SK-N-SH treated with all-trans-retinoic acid at 6 μM for 48 hours (cell line): ENCODE data around the gene STMN3.

Experiments
- ATAC-seq: fragments of 200-7000 bp; cut with Tn5 transposase; 3 replicates; pipeline ENCODE4 v1.9.1; 2020; ENCODE audit warnings: mild to moderate bottlenecking, moderate library complexity
- ARNTL ChIP-seq: fragments of 450-650 bp; formaldehyde crosslinking; IDR thresholded peaks from 2 replicates; pipeline ENCODE4 v1.5.0; 2020; ENCODE audit warnings: low read depth, mild to moderate bottlenecking, moderate library complexity, borderline replicate concordance
- BACH2 ChIP-seq: fragments of 250-450 bp; sonication (Bioruptor Pico); IDR thresholded peaks from 2 replicates; pipeline ENCODE4 v1.9.0; 2021; ENCODE audit warnings: mild to moderate bottlenecking, borderline replicate concordance
- CSDC2 ChIP-seq: fragments of 250-450 bp; sonication (Bioruptor Pico); IDR thresholded peaks from 2 replicates; pipeline ENCODE4 v1.5.0; 2020; ENCODE audit warnings: mild to moderate bottlenecking, moderate library complexity
- CSRNP3 ChIP-seq: fragments of 250-450 bp; sonication (Bioruptor Pico); IDR thresholded peaks from 2 replicates; pipeline ENCODE4 v1.5.1; 2021; ENCODE audit warnings: mild to moderate bottlenecking, moderate library complexity
- GLIS3 ChIP-seq: fragments of 250-450 bp; sonication (Bioruptor Pico); IDR thresholded peaks from 2 replicates; pipeline ENCODE4 v1.5.0; 2020; ENCODE audit warnings: mild to moderate bottlenecking, moderate library complexity
- ISL1 ChIP-seq: fragments of 250-450 bp; sonication (Bioruptor Pico); IDR thresholded peaks from 2 replicates; pipeline ENCODE4 v2.1.2; 2022; ENCODE audit warnings: mild to moderate bottlenecking, moderate library complexity
- OSR1 ChIP-seq: fragments of 250-450 bp; sonication (Bioruptor Pico); IDR thresholded peaks from 2 replicates; pipeline ENCODE4 v1.8.0; 2022; ENCODE audit warnings: moderate library complexity, mild to moderate bottlenecking, inconsistent platforms
- PPARA ChIP-seq: fragments of 250-450 bp; sonication (Bioruptor Pico); IDR thresholded peaks from 2 replicates; pipeline ENCODE4 v1.5.0; 2020; ENCODE audit warnings: mild to moderate bottlenecking, borderline replicate concordance
- RARB ChIP-seq: fragments of 250-450 bp; sonication (Bioruptor Pico); IDR thresholded peaks from 2 replicates; pipeline ENCODE4 v1.8.0; 2021; ENCODE audit warnings: mild to moderate bottlenecking, moderate library complexity
- SNAI2 ChIP-seq: fragments of 250-450 bp; sonication (Bioruptor Pico); IDR thresholded peaks from 2 replicates; pipeline ENCODE4 v1.5.0; 2020; ENCODE audit warnings: mild to moderate bottlenecking, moderate library complexity
- TCF4 ChIP-seq: fragments of 250-450 bp; sonication (Bioruptor Pico); IDR thresholded peaks from 2 replicates; pipeline ENCODE4 v1.8.0; 2021; ENCODE audit warnings: mild to moderate bottlenecking, moderate library complexity, borderline replicate concordance
- TOX ChIP-seq: fragments of 250-450 bp; sonication (Bioruptor Pico); IDR thresholded peaks from 2 replicates; pipeline ENCODE4 v1.8.0; 2021; ENCODE audit warnings: mild to moderate bottlenecking, moderate library complexity, borderline replicate concordance
- ZC3H10 ChIP-seq: fragments of 250-450 bp; sonication (Bioruptor Pico); IDR thresholded peaks from 2 replicates; pipeline ENCODE4 v1.5.1; 2021; ENCODE audit warnings: mild to moderate bottlenecking, moderate library complexity
- ZFP3 ChIP-seq: fragments of 250-450 bp; sonication (Bioruptor Pico); IDR thresholded peaks from 2 replicates; pipeline ENCODE4 v1.5.0; 2020; ENCODE audit warnings: mild to moderate bottlenecking, moderate library complexity
- ZNF70 ChIP-seq: fragments of 450-650 bp; formaldehyde crosslinking; IDR thresholded peaks from 2 replicates; pipeline ENCODE4 v1.5.0; 2020; ENCODE audit warnings: mild to moderate bottlenecking, moderate library complexity
- ZNF8 ChIP-seq: fragments of 450-650 bp; formaldehyde crosslinking; IDR thresholded peaks from 2 replicates; pipeline ENCODE4 v1.5.0; 2020; ENCODE audit warnings: mild to moderate bottlenecking, moderate library complexity
- TF ChIP-seq, protein P1 (sequence below): fragments of 250-450 bp; sonication (Bioruptor Pico); IDR thresholded peaks from 2 replicates; pipeline ENCODE4 v1.8.0; 2021; ENCODE audit warnings: low read depth, mild to moderate bottlenecking, moderate library complexity, borderline replicate concordance
- TF ChIP-seq, protein P2 (sequence below): fragments of 250-450 bp; sonication (Bioruptor Pico); IDR thresholded peaks from 2 replicates; pipeline ENCODE4 v1.8.0; 2020; ENCODE audit warnings: mild to moderate bottlenecking, moderate library complexity, borderline replicate concordance

STMN3 gene

DNA sequence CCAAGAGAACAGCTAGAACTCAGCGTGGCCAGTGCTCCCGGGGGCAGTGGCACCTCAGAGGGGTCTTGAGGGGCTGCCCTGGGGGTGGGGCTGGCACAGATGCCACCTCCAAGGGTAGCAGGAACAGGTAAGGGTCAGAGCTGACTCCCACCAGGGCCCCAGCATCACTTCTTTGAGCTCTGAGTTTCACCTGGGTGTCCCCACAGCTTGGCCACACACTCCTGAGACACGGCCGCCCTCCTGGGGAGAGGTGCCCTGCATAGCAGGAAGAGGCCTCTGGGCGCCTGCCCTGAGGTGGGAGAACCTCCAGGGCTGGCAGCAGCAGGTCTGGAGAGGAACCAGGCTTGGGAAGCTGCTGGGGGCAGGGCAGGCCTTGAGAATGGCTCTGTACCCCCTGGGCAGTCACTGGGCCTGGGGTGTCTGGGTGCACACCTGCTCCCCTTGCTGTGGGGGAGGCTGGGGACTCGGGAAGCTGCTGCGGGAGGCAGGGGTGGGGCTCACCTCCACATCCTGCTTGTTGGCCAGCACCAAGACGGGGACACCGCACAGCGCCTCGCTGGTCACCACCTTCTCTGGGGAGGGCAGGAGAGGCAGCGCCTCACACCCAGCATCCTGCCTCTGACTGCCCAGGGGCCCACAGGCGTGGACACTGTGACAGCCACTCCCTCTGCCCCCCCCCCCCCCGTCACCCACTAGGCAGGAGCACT, 48.3 kb upstream of the STMN3 start:
- TF ChIP-seq ZC3H10 (CRISPR knock-in tag): no peak
- TF ChIP-seq, all 23 proteins: peak for 0
- no peak for ATAC-seq

GRCh38 chr20:63701051-63701328, 47.8 kb upstream of the STMN3 start:
- no peak for ATAC-seq
- TF ChIP-seq SNAI2 (CRISPR knock-in tag) (no peak), CSDC2 (no peak)
- TF ChIP-seq, protein P1, sequence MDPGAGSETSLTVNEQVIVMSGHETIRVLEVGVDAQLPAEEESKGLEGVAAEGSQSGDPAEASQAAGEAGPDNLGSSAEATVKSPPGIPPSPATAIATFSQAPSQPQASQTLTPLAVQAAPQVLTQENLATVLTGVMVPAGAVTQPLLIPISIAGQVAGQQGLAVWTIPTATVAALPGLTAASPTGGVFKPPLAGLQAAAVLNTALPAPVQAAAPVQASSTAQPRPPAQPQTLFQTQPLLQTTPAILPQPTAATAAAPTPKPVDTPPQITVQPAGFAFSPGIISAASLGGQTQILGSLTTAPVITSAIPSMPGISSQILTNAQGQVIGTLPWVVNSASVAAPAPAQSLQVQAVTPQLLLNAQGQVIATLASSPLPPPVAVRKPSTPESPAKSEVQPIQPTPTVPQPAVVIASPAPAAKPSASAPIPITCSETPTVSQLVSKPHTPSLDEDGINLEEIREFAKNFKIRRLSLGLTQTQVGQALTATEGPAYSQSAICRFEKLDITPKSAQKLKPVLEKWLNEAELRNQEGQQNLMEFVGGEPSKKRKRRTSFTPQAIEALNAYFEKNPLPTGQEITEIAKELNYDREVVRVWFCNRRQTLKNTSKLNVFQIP (CRISPR knock-in tag): no peak
- TF ChIP-seq, all 23 proteins: peak for 0

GRCh38 chr20:63700199-63701050, 47.2 kb upstream of the STMN3 start:
- TF ChIP-seq ARNTL (CRISPR knock-in tag) (no peak), TOX (no peak), OSR1 (CRISPR knock-in tag) (no peak), GLIS3 (CRISPR knock-in tag) (no peak), ZC3H10 (CRISPR knock-in tag) (no peak), CSRNP3 (no peak), TCF4 (no peak)
- ATAC-seq: no peak

DNA sequence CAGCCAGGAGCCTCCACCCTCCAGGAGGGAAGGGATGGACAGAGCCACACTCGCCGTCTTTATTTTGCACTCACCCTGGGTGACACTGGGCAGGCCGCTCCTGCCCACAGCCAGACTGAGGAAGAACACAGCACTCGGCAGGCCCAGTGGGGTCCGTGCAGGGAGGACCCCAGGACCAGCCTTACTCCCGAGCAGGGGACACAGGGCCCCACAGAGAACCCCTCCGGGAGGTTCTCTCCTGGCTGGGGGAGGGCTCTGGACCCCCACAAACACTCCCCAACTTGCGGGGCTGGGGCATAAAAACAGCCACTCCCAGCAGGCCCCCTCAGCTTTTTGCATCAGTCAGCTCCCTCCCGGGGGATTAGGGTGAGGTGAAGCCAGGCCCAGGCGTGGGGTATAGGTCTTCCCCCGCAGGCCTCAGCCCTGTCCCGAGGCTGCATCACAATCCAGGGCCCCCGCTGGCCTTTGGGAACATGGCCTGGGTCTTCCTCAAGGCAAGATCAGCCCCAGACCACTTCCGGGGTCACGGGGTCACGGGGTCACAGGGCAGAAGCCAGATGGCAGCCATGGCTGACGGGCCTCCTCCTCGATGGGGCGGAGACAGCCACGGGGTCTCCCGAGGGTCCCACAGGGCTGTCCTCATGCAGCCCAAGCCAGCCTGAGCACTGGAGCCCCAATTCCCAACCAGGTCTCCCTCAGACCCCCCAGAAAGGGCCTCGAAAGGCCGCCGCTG, 46.4 kb upstream of the STMN3 start:
- peak; percentile 18; the same call in 2 of the 3 replicates for ATAC-seq
- TF ChIP-seq TCF4: no peak
- no peak for TF ChIP-seq ISL1 (CRISPR knock-in tag)
- TF ChIP-seq CSRNP3: no peak
- TF ChIP-seq PPARA (CRISPR knock-in tag): no peak
- no peak for TF ChIP-seq ARNTL (CRISPR knock-in tag)
- no peak for TF ChIP-seq RARB (CRISPR knock-in tag)
- TF ChIP-seq ZFP3: no peak
- no peak for TF ChIP-seq SNAI2 (CRISPR knock-in tag)
- TF ChIP-seq CSDC2: no peak

- peak; percentile 67 for ATAC-seq
- TF ChIP-seq ISL1 (CRISPR knock-in tag) (no peak), GLIS3 (CRISPR knock-in tag) (peak; percentile 10; the same call in 1 of the 2 replicates), ZNF70 (CRISPR knock-in tag) (no peak), SNAI2 (CRISPR knock-in tag) (no peak), TOX (no peak), BACH2 (no peak), PPARA (CRISPR knock-in tag) (no peak), CSDC2 (no peak), RARB (CRISPR knock-in tag) (no peak), ZNF8 (CRISPR knock-in tag) (0 out of 2 replicates have a peak, but pooled peaks have one; percentile 18), ZFP3 (no peak)
- TF ChIP-seq, protein P2, sequence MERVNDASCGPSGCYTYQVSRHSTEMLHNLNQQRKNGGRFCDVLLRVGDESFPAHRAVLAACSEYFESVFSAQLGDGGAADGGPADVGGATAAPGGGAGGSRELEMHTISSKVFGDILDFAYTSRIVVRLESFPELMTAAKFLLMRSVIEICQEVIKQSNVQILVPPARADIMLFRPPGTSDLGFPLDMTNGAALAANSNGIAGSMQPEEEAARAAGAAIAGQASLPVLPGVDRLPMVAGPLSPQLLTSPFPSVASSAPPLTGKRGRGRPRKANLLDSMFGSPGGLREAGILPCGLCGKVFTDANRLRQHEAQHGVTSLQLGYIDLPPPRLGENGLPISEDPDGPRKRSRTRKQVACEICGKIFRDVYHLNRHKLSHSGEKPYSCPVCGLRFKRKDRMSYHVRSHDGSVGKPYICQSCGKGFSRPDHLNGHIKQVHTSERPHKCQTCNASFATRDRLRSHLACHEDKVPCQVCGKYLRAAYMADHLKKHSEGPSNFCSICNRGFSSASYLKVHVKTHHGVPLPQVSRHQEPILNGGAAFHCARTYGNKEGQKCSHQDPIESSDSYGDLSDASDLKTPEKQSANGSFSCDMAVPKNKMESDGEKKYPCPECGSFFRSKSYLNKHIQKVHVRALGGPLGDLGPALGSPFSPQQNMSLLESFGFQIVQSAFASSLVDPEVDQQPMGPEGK (CRISPR knock-in tag): 0 out of 2 replicates have a peak, but pooled peaks have one; percentile 21
These were observed 45.7 kb upstream of the STMN3 start for GRCh38 chr20:63698739-63699465.
